Endodermal cell (in vitro differentiated cells): ENCODE data around the gene CR1. TPM values are rescaled to one million over a fixed set of nuclear protein-coding genes. Genes with fewer than 3 reads are reported as not detected.
"Not testable (repeated sequence)": the region's sequence is repeated elsewhere in the genome, so short reads cannot be mapped to it uniquely, and the experiment has no call there.

Experiments used
- DNase-seq: peaks from one replicate; pipeline ENCODE4 v3.0.0-alpha.2; 2017
- H3K27ac ChIP-seq: 2 replicates; pipeline ENCODE4 v1.5.1; 2013; ENCODE audit warnings: mild to moderate bottlenecking, low read depth, low read length, moderate library complexity
- H3K27me3 ChIP-seq: 2 replicates; pipeline ENCODE4 v1.6.1; 2013; ENCODE audit warnings: mild to moderate bottlenecking, low read length, moderate library complexity; ENCODE audit not compliant: insufficient read depth, control insufficient read depth, poor library complexity, severe bottlenecking
- H3K36me3 ChIP-seq: 2 replicates; pipeline ENCODE4 v1.7.0; 2013; ENCODE audit warnings: mild to moderate bottlenecking, low read length, moderate library complexity; ENCODE audit not compliant: control insufficient read depth, insufficient read depth
- H3K4me1 ChIP-seq: one replicate; pipeline ENCODE4 v1.7.0; 2013; ENCODE audit warnings: low read length; ENCODE audit not compliant: control insufficient read depth, insufficient read depth
- H3K4me3 ChIP-seq: 2 replicates; pipeline ENCODE4 v1.5.1; 2013; ENCODE audit warnings: mild to moderate bottlenecking, low read length, moderate library complexity
- H3K9ac ChIP-seq: 2 replicates; pipeline ENCODE4 v1.6.1; 2013; ENCODE audit warnings: mild to moderate bottlenecking, low read length, moderate library complexity; ENCODE audit not compliant: poor library complexity, severe bottlenecking; ENCODE audit errors: extremely low read depth
- H3K9me3 ChIP-seq: 2 replicates; pipeline ENCODE4 v1.6.1; 2013; ENCODE audit warnings: mild to moderate bottlenecking, low read length, moderate library complexity; ENCODE audit not compliant: control insufficient read depth
- H3K27ac Mint-ChIP-seq: 2 replicates; pipeline ENCODE4 v1.8.0; 2020; ENCODE audit warnings: mixed read lengths
- H3K27me3 Mint-ChIP-seq: 2 replicates; pipeline ENCODE4 v1.8.0; 2021; ENCODE audit warnings: mild to moderate bottlenecking, mixed read lengths; ENCODE audit not compliant: insufficient read depth
- H3K36me3 Mint-ChIP-seq: 2 replicates; pipeline ENCODE4 v1.8.0; 2020; ENCODE audit warnings: low read depth, mixed read lengths
- H3K4me1 Mint-ChIP-seq: 2 replicates; pipeline ENCODE4 v1.8.0; 2020; ENCODE audit warnings: mixed read lengths
- H3K4me3 Mint-ChIP-seq: 2 replicates; pipeline ENCODE4 v1.8.0; 2020; ENCODE audit warnings: mild to moderate bottlenecking, moderate library complexity, mixed read lengths
- H3K9me3 Mint-ChIP-seq: 2 replicates; pipeline ENCODE4 v1.8.0; 2020; ENCODE audit warnings: mild to moderate bottlenecking, mixed read lengths
- WGBS, 2 experiments: methylation state at CpG; one replicate each; pipeline versions ENCODE4 v1.1.5 to v1.1.7; 2013; ENCODE audit warnings: missing lambda C conversion rate in 2 of 2, mixed read lengths in 1 of 2; ENCODE audit not compliant: insufficient coverage in 1 of 2, insufficient read length in 1 of 2; 5-methylcytosine and 5-hydroxymethylcytosine counted together
- total RNA-seq, 2 donors: library from RNA; stranded (reverse); fragmentation: NEBNext Ultra II Directional in 1 of 2; extraction: Animal tissue kit (Norgen Biotek cat#: 25700) in 1 of 2; gene quantifications; 2 replicates in 1 of 2; 3 replicates in 1 of 2; pipeline ENCODE4 v1.2.1, GENCODE V29; 2021
- TF ChIP-seq, protein P1 (sequence below): fragments of 200-600 bp; sonication (generic); conservative IDR thresholded peaks from 2 replicates; pipeline ENCODE4 v1.5.0; 2021; ENCODE audit warnings: antibody characterized with exemption, mild to moderate bottlenecking

The CR1 gene
- total RNA-seq, 2 donors from 2014 or later, result 0.07 TPM; not detected in 1

DNA sequence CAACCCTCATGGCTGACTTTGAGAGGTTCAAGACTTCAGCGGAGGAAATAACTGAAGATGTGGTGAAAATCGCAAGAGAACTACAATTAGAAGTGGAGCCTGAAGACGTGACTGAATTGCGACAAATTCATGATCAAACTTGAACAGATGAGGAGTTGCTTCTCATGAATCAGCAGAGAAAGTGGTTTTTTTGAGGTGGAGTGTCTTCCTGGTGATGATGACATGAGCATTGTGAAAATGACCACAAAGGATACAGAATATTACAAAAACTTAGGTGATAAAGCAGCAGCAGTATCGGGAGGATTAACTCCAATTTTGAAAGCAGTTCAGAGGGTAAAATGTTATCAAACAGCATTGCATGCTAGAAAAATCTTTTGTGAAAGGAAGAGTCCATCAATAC lies 40.3 kb downstream of the CR1 start:
- H3K4me1 ChIP-seq, H3K27ac Mint-ChIP-seq, H3K36me3 ChIP-seq, H3K4me3 ChIP-seq, H3K27me3 Mint-ChIP-seq, H3K36me3 Mint-ChIP-seq, H3K27me3 ChIP-seq, H3K27ac ChIP-seq, H3K4me3 Mint-ChIP-seq, DNase-seq, H3K9me3 ChIP-seq, H3K4me1 Mint-ChIP-seq, H3K9me3 Mint-ChIP-seq, H3K9ac ChIP-seq: not testable (repeated sequence)
- WGBS, 2 experiments, result no CpG with 5 or more reads among the region's 5 CpGs

- not testable (repeated sequence) for H3K36me3 Mint-ChIP-seq, H3K4me3 ChIP-seq, H3K9me3 ChIP-seq, H3K4me1 ChIP-seq, H3K9ac ChIP-seq, DNase-seq, H3K36me3 ChIP-seq, H3K4me3 Mint-ChIP-seq, H3K27me3 ChIP-seq, H3K4me1 Mint-ChIP-seq, H3K27ac ChIP-seq, H3K9me3 Mint-ChIP-seq, H3K27ac Mint-ChIP-seq, H3K27me3 Mint-ChIP-seq
- no CpG with 5 or more reads among the region's 5 CpGs for WGBS, 2 experiments
Observed at GRCh38 chr1:207546677-207547357, 50.9 kb downstream of the CR1 start.

DNA sequence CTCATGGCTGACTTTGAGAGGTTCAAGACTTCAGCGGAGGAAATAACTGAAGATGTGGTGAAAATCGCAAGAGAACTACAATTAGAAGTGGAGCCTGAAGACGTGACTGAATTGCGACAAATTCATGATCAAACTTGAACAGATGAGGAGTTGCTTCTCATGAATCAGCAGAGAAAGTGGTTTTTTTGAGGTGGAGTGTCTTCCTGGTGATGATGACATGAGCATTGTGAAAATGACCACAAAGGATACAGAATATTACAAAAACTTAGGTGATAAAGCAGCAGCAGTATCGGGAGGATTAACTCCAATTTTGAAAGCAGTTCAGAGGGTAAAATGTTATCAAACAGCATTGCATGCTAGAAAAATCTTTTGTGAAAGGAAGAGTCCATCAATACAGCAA lies 58.9 kb downstream of the CR1 start:
- DNase-seq, H3K27ac Mint-ChIP-seq, H3K4me1 Mint-ChIP-seq, H3K9ac ChIP-seq, H3K9me3 Mint-ChIP-seq, H3K4me3 Mint-ChIP-seq, H3K27me3 ChIP-seq, H3K27me3 Mint-ChIP-seq, H3K4me1 ChIP-seq, H3K36me3 ChIP-seq, H3K4me3 ChIP-seq, H3K36me3 Mint-ChIP-seq, H3K27ac ChIP-seq, H3K9me3 ChIP-seq: not testable (repeated sequence)
- no CpG with 5 or more reads among the region's 5 CpGs for WGBS, 2 experiments

DNA sequence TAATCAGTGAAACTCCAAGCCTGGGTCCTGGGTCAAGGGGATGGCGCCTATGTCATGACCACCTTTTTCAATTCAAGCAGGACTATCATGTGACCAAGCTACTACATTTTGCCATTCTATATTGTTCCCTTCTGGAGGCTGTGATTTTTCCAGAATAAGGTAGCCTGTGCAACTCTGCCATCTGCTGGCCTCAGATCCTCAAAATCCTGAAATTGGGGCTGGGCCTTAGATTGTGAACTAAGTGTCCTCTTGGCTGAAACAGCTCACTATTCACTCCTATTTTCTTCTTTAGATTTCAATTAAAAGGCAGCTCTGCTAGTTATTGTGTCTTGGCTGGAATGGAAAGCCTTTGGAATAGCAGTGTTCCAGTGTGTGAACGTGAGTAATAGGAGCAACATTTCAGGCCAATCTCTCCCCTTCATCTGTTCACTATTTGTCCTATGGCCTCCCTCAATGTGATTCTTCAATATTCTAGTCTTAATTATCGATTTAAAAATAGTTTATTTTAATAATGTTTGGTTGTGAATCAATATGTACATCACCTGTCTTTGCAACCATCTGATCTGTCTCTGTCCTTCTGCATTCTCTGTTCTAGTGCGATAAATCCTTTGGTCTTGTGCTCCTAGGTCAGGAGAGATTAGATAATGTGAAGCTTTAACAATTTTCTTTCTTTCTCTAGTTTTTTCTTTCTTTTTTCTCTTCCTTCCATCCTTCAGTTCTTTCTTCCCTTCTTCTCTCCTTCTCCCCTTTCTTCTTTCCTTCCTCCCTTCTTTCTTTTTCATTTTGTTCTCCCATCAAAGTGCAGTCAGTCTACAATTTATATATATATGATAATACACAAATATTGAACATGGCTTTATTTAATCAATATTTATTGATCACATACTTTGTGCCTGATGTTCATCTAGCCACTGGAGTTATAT lies 69.8 kb downstream of the CR1 start:
- no peak overlapping the region for H3K4me3 Mint-ChIP-seq
- DNase-seq, result peak; percentile 68
- TF ChIP-seq, protein P1, sequence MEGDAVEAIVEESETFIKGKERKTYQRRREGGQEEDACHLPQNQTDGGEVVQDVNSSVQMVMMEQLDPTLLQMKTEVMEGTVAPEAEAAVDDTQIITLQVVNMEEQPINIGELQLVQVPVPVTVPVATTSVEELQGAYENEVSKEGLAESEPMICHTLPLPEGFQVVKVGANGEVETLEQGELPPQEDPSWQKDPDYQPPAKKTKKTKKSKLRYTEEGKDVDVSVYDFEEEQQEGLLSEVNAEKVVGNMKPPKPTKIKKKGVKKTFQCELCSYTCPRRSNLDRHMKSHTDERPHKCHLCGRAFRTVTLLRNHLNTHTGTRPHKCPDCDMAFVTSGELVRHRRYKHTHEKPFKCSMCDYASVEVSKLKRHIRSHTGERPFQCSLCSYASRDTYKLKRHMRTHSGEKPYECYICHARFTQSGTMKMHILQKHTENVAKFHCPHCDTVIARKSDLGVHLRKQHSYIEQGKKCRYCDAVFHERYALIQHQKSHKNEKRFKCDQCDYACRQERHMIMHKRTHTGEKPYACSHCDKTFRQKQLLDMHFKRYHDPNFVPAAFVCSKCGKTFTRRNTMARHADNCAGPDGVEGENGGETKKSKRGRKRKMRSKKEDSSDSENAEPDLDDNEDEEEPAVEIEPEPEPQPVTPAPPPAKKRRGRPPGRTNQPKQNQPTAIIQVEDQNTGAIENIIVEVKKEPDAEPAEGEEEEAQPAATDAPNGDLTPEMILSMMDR, result peak; percentile 64

GRCh38 chr1:207571926-207572325 lies 76.0 kb downstream of the CR1 start:
- not testable (repeated sequence) for H3K4me3 ChIP-seq, H3K27me3 ChIP-seq, H3K4me3 Mint-ChIP-seq, H3K4me1 Mint-ChIP-seq, H3K27ac ChIP-seq, H3K27me3 Mint-ChIP-seq, H3K27ac Mint-ChIP-seq, H3K36me3 Mint-ChIP-seq, H3K36me3 ChIP-seq, H3K4me1 ChIP-seq, H3K9ac ChIP-seq, DNase-seq, H3K9me3 Mint-ChIP-seq, H3K9me3 ChIP-seq
- WGBS, 2 experiments, result no CpG with 5 or more reads among the region's 5 CpGs

More for the DNA sequence above, 69.8 kb downstream of the CR1 start:
- no peaks in the 10 kb centered on the region for H3K36me3 ChIP-seq
- Mint-ChIP-seq H3K9me3 (no peaks in the 10 kb centered on the region), H3K36me3 (no peaks in the 10 kb centered on the region), H3K27ac (no peak overlapping the region), H3K27me3 (no peaks in the 10 kb centered on the region), H3K4me1 (no peaks in the 10 kb centered on the region)
- no peaks in the 10 kb centered on the region for H3K27me3 ChIP-seq
- H3K27ac ChIP-seq, result no peak overlapping the region
- no peaks in the 10 kb centered on the region for H3K9me3 ChIP-seq
- H3K4me1 ChIP-seq, result no peaks in the 10 kb centered on the region
- H3K4me3 ChIP-seq, result no peak overlapping the region
- H3K9ac ChIP-seq, result no peak overlapping the region
- 65% methylated on average over 3 of the region's 4 CpGs; no CpG with 5 or more reads in 1 of the 2 experiments for WGBS, 2 experiments

DNA sequence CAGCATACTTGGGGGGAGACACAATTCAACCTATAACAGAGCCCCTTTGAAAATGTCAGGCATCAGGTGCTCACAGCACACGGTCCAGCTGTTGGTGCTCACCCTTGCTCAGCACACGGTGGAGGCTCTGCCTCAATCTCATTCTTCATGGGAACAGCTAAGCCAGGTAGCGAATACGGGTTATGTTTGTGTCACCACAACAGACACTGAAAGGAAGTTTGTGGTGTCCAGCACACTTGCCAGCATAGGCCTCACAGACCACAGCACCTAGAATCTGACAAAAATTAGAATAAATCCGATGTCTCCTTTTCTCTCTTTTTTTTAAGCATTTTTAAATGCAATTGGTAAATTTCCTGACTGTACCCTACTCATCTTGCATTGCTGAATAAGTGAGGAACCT lies 77.1 kb downstream of the CR1 start:
- H3K4me3 Mint-ChIP-seq, DNase-seq, H3K9me3 Mint-ChIP-seq, H3K27ac ChIP-seq, H3K36me3 Mint-ChIP-seq, H3K27me3 Mint-ChIP-seq, H3K27ac Mint-ChIP-seq, H3K9me3 ChIP-seq, H3K4me1 ChIP-seq, H3K9ac ChIP-seq, H3K4me3 ChIP-seq, H3K4me1 Mint-ChIP-seq, H3K36me3 ChIP-seq, H3K27me3 ChIP-seq: not testable (repeated sequence)
- WGBS, 2 experiments, result 91 to 94% methylated on average over 2 to 4 of the region's 5 CpGs
